Fibroblast of skin of right biceps (primary cell): ENCODE data around the gene RCSD1.

Experiments
- DNase-seq: peaks from one replicate; pipeline ENCODE4 v3.0.0-alpha.2; 2013

The RCSD1 gene

DNA sequence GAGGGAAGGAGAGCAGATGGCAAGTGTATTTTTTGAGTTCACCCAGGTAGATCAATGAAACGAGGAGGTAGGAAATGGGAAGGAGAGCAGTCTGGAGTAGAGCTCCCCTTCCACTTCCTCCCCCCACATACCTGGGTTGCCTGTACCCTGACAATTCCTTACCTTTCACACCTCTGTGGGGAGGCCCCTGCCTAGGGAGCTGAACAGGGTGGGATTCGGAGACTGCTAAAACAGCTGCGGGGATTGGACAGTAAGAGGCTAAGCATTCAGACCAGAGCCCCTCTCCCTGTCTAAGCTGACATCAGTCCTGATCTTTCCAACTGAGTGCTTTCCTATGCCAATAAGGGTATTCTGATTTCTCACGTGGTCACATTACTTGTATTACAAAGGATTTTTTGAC lies 14.5 kb downstream of the RCSD1 start:
- no peak for DNase-seq

GRCh38 chr1:167645140-167645541 lies 15.1 kb downstream of the RCSD1 start:
- DNase-seq = no peak

DNA sequence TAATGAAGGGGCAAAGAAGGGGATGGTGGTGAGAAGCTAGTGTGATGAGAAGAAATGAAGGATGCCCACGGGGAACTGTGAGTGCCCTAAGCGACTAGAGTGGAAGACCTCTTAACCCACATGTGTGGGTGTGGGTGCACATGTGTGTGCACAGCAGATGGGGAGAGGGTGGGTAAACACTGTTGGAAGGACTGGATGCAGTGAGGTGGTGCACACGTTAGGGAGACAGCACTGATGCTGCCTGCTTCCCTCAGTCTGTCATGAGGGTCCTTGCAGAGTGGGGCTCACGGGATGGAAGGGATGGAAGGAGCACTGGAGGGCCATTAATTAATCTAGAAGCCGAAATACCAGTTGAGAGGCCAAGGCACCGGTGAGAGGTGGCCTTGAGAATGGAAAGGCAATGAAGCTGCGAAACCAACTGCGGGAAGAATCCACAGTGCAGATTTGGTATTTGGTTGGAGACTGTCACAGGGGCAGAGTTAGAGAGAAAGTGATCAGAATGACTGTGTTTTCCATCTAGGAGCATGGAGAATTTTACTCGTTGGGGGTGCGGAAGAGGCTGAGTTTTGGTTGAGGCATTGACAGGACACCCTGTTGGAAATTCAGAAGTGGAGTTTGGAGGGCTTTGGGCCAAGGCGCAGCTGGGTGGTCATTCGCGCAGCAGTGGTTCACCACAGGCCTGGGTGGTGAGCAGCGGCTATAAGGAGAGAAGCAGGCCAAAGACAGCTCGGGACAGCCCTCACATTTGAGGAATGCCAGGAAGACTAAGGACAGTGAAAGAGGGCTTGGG lies 15.8 kb downstream of the RCSD1 start:
- no peak for DNase-seq

GRCh38 chr1:167648252-167648849 lies 18.3 kb downstream of the RCSD1 start:
- no peak for DNase-seq

DNA sequence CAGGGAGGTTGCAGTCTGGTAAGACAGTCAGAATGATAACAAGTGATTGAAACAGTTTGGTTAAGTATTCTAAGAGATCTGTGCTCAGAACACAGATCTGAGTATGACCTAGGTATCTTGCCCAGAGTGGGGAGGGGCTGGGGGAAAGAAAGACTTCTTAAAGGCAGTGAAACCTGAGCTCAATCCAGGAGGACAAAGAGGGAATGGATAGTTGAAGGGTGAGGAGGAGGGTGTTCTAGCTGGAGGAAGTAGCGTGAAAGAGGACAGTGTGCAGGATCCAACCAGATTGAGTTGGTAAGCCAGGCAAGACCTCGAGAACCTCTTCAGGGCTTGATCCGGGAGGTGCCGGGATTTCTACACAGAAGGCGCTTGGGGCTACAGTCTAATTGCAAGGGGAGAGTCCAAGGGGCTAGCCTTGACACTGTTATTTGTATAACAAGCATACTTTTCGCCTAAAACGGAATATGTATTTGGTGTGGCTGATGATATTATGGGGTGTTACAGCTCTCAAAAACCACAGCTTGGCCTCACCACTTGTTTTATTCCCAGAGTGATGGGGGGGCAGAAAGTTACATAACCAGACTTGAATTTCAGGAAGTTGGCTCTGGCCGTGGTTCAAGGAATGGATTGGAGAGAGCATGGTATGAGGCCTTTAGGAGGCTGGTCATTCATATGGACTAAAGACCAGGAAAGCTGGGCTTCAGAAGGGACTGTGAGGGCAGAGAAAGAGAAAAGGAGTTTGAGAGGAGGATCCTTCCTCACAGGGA lies 19.1 kb downstream of the RCSD1 start:
- DNase-seq = no peak

DNA sequence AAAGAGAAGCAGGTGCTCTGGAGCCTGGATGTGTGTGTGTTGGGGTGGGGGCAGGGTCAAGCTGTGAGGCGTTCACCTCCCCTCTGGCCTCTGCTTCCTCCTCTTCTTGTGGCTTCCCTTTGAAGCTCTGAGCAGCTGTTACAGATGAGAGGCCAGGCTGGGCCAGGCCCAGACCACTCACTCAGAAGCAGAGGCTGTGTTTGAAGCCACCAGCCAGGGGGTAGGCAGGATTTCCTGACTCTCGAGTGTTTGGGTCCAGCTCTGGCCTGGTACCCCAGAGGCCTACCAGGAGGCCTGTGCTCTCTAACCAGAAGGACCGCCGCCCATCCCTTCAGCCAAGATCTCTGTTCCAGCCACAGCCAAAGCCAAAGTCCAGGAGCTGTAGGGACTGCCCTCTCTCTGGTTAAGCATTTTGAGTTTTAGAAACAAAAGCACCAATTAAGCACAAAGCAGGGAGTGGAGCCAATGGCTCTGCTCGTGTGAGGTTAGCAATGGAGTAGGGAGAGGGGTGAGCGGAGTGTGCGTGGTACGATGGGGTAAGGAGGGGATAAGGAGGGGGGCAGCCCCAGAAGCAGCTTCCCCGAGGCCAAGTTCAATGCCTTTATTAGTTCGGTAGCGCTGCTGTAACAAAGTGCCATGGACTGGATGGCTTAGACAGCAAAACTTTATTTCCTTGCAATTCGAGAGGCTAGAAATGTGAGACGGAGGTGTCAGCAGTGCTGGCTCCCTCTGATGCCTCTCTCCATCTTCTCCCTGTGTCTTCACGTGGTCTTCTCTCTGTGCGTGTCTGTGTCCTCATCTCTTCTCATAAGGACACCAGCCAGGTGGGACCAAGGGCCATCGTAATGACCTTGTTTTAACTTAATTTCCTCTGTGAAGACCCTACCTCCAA lies 20.5 kb downstream of the RCSD1 start:
- DNase-seq = no peak

- DNase-seq = no peak
Observed at GRCh38 chr1:167651161-167651693, 21.2 kb downstream of the RCSD1 start.

DNA sequence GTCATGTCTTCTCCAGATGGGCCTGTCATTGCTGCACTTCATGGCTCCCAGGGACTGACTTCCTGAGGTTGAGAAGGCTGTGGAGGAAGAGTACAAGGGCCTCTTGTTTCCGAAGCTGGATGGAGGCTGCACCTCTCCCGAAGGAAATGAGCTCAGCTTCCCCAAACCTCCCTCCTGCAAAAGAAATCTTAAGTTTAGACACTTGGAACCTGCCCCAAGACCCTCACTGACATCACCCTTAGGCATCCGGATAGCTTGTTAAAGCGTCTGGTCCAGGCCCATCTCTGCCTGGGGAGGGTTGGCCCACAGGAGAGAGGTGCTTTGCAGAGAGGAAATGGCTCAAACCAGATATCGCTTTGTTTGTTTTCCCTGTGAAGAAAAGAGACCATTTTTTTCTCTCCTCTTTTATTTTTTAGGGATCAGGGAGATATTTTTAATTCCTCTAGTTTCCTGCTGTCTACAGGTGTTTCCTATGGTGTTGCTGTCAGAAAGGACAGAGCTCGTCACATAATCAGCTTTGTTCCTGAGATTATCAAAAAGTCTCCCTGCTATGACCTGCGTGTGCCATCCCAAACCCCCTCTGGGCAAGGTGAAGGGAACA lies 25.0 kb downstream of the RCSD1 start:
- no peak for DNase-seq

GRCh38 chr1:167656657-167657056 lies 26.6 kb downstream of the RCSD1 start:
- DNase-seq = no peak

DNA sequence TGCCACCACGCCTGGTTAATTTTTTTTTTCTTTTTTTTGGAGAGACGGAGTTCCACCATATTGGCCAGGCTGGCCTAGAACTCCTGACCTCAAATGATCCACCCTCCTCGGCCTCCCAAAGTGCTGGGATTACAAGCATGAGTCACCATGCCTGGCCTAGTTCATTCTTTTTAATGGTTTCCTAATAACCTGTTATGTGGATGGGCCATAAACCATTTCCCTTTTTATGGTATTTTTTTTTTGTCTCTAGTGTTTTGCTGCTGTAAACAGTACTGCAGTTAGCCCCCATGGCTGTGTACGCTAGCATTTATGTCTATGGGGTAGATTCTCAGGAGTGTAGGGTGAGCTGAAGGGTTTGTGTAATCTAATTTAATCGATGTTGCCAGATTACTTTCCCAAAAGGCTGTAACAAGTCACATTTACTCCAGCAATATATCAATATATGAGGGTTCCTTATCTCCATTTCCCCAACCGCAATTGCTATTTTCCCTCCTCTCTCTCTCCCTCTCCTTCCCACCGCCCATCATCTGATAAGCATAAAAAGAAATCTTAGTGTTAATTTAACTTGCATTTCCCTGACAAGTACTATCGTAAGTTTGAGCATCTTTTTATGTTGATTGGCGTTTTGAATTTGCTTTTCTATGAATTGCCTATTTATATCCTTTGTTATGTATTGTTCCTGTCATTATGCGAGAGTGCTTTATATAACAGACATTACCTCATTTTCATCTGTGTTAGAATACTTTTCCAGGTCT lies 28.7 kb downstream of the RCSD1 start:
- no peak for DNase-seq

GRCh38 chr1:167659450-167659849 lies 29.4 kb downstream of the RCSD1 start:
- peak; percentile 68 for DNase-seq

GRCh38 chr1:167659881-167660280 lies 29.8 kb downstream of the RCSD1 start:
- no peak for DNase-seq

GRCh38 chr1:167661527-167662426 lies 31.7 kb downstream of the RCSD1 start:
- DNase-seq = peak; percentile 95

DNA sequence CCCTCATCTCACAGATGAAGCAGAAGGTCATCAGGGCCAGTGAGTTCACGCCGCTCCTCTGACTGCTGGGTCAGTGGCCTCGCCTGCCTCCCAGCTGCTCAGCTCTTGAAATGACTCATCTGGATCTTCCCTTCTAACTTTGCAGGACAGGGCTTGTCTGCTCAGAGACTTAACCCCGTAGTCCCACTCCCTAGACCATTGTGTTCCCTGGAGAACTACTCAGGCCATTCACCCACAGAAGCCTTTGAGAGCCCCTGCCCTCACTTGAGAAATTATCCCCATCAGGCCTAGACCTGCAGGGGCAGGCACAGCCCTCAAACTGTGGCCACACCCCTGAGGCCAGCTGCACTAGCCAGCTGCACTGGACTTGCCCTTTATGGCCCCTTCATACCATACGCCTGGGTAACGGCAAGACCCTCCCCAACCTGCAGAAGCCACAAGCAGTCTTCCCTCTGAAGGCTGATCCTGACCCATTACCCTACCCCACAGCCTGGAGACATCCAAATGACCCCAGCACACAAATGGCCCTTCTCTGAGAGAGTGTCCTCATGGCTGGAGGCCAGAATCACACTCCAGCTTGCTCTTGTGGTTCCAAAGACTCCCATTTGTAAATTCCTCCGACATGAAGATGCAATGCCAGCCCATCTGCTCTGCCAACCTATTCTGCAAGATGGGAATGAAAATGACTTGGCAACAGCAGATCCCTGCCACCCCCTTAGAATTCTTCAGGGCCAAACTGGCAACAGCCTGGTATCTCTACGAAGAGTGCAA lies 33.2 kb downstream of the RCSD1 start:
- DNase-seq = peak; percentile 39

GRCh38 chr1:167665469-167665868 lies 35.4 kb downstream of the RCSD1 start:
- DNase-seq = no peak

- DNase-seq = peak; percentile 95
Observed at GRCh38 chr1:167666416-167666815, 36.4 kb downstream of the RCSD1 start.

GRCh38 chr1:167667536-167667935 lies 37.5 kb downstream of the RCSD1 start:
- no peak for DNase-seq

GRCh38 chr1:167668108-167668507 lies 38.1 kb downstream of the RCSD1 start:
- no peak for DNase-seq
